Muscle of leg (tissue), 11 donors: ENCODE results near the gene HYKK. TPM values are rescaled to one million over a fixed set of nuclear protein-coding genes. Genes with fewer than 3 reads are reported as not detected.
"Not testable (repeated sequence)": the region's sequence is repeated elsewhere in the genome, so short reads cannot be mapped to it uniquely, and the experiment has no call there.

Source experiments
- DNase-seq: peaks from one replicate; pipeline ENCODE4 v3.0.0; 2013
- H3K27ac ChIP-seq: one replicate; pipeline ENCODE4 v1.5.1; 2013; ENCODE audit warnings: mild to moderate bottlenecking, low read length, control low read depth
- H3K27me3 ChIP-seq: one replicate; pipeline ENCODE4 v1.6.1; 2013; ENCODE audit warnings: low read length; ENCODE audit not compliant: control insufficient read depth, insufficient read depth
- H3K36me3 ChIP-seq: one replicate; pipeline ENCODE4 v1.6.1; 2013; ENCODE audit warnings: low read length; ENCODE audit not compliant: control insufficient read depth, insufficient read depth
- H3K4me1 ChIP-seq: one replicate; pipeline ENCODE4 v1.6.1; 2013; ENCODE audit warnings: low read length; ENCODE audit not compliant: control insufficient read depth, insufficient read depth
- H3K4me3 ChIP-seq: one replicate; pipeline ENCODE4 v1.5.1; 2013; ENCODE audit warnings: low read length, control low read depth
- H3K9me3 ChIP-seq: replicated peaks from 2 replicates; pipeline ENCODE4 v1.6.1; 2013; ENCODE audit warnings: low read depth, low read length; ENCODE audit not compliant: control insufficient read depth
- WGBS: methylation state at CpG from one replicate; pipeline ENCODE4 v1.1.5; 2013; ENCODE audit warnings: missing lambda C conversion rate; ENCODE audit not compliant: insufficient coverage; 5-methylcytosine and 5-hydroxymethylcytosine counted together
- polyA plus RNA-seq, 8 donors: library from polyadenylated mRNA; unstranded; fragments of 120-200 nt; gene quantifications; one replicate each; pipeline versions ENCODE4 v1.2.1 to v1.2.3, GENCODE V29; 2013; ENCODE audit warnings: inconsistent platforms in 1 of 8, low replicate concordance in 1 of 8; ENCODE audit not compliant: insufficient read length in 8 of 8, insufficient read depth in 1 of 8
- total RNA-seq: library from RNA; stranded (reverse); fragments of 120-200 nt; gene quantifications from one replicate; pipeline ENCODE4 v1.2.4, GENCODE V29; 2013

HYKK gene
- total and polyA plus RNA-seq, 9 donors = 1.2 to 4.0 (median 2.1) TPM

DNA sequence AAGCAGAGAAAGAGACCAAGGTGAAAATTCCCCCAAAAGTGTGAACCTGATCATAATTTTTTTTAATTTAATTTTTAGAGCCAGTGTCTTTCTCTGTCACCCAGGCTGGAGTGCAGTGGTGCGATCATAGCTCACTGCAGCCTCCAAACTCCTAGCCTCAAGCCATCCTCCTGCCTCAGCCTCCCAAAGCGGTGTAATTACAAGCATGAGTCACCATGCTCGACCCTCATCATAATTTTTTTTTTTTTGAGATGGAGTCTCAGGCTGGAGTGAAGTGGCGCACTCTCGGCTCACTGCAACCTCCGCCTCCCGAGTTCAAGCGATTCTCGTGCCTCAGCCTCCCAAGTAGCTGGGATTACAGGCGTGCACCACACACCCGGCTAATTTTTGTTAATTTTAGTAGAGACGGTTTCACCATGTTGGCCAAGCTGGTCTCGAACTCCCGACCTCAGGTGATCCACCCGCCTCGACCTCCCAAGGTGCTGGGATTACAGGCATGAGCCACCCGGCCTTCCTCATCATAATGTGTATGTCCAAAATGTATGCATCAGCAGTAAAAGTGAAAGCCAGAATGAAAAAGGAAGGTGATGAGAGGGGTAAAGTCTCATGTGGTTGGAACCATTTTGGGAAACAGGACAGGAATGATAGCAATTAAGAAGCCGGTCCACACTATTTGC lies 32.2 kb downstream of the HYKK start:
- not testable (repeated sequence) for H3K9me3 ChIP-seq, H3K27me3 ChIP-seq, DNase-seq
- 88% methylated on average over 12 of the region's 18 CpGs for WGBS
- Histone ChIP-seq H3K4me1 (peaks cover 11% of the 10 kb centered on the region), H3K27ac (peak overlapping the region; percentile 98), H3K4me3 (peak overlapping the region; percentile 87), H3K36me3 (peaks cover 14% of the 10 kb centered on the region)

DNA sequence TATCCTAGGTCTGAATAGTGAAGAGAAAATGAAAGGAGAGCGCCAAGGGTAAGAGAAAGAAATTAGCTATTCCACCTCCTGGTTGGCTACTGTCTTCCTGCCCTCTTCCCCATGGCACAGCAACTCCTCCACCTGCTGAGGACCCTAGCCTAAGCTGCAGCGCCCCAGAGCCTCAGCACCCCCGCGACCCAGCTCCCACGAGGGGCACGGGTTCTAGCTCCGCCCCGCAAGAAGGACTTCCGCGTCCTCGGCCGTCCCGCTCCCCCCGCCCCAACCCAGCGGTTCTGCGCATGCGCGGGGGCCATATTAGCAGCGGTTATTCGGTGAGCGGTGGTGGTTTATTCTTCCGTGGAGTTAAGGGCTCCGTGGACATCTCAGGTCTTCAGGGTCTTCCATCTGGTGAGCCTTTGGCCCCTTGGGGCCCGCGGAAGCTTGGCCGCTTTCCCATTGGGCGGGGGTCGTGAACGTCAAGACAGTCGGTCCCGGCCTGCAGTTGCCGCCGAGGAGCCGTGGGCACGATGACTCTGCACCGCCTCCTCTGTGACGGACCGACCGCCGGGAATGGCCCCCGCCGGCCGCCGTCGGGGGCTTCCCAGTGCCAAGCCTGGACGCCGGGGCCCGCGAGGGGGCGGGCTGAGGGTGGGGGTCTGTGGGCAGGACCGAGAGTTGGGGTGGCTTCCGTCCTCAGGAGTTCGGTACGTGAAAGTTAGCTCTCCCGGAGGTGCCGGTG lies 32.9 kb downstream of the HYKK start, which contains the start of gene PSMA4:
TSS of gene PSMA4 (plus strand) at position 304 of the 730 bp plus-strand sequence. CDS start 1,484 bp downstream, outside the sequence.
- WGBS = 0% methylated on average over 51 of the region's 56 CpGs
- H3K9me3 ChIP-seq = no peaks in the 10 kb centered on the region
- peak; percentile 96 for DNase-seq

DNA sequence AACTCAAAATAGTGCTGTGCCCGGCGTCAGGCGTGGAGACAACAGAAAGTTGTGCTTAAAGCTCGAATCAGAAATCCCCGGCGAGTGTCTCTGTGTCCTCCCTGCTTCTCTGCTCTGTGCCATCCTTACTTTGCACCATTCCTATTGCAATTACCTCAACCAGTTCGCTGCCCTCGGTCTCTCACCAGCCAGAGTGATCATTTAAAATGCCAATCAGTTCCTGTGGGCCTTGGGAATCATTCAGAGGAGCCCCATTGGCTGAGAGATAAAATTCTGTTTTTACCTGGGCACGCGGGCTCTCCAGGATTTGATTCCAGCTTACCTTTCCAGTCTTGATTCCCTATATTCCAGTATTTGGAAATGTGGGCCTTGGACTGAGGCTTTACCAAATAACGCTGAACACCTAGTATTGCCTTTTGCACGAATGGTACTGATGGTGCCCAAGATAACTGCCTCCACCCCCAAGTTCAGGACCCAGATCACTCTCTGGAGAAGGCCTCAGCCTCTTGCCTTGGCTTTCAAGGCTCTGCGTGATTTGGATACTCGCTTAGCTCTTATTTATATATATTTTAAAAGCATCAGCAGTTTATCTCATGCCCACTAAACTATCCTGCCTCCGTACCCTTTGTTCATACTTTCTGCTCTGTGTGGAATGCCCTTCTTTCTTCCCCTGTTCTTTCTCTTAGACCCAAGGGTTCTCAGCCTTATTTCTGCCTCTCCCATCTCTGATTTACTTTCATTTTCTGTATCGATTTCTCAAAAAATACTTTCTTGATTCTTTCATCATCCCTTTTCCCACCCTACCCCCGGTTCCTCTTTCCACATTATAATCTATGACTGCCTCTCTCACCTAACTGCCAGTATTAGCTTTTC lies 33.7 kb downstream of the HYKK start:
- Histone ChIP-seq H3K27ac (peak overlapping the region; percentile 98), H3K4me3 (peak overlapping the region; percentile 87), H3K9me3 (no peaks in the 10 kb centered on the region), H3K27me3 (no peaks in the 10 kb centered on the region), H3K36me3 (peaks cover 21% of the 10 kb centered on the region), H3K4me1 (peaks cover 11% of the 10 kb centered on the region)
- WGBS = 6% methylated on average over 11 of the region's 17 CpGs
- no peak for DNase-seq

More for the DNA sequence above, 32.9 kb downstream of the HYKK start, which contains the start of gene PSMA4:
- Histone ChIP-seq H3K36me3 (peaks cover 16% of the 10 kb centered on the region), H3K4me3 (peak within 1 kb of the TSS; percentile 87), H3K27me3 (no peaks in the 10 kb centered on the region), H3K27ac (peak within 1 kb of the TSS; percentile 98), H3K4me1 (peaks cover 11% of the 10 kb centered on the region)

DNA sequence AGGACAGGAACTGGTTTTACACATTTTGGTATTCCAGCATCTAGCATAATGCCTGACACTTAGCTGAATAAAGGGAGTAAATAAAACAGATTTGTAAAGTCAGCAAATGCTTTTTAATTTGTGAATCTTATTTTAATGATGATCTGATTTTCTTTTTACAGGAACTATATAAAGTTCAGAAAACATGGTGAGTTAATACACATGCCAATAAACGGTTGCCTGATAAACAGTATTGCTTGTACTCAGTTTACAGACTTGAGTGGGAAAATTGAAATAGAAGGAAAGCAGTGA lies 34.3 kb downstream of the HYKK start:
- DNase-seq = no peak
- H3K27me3 ChIP-seq = no peaks in the 10 kb centered on the region
- peaks cover 23% of the 10 kb centered on the region for H3K36me3 ChIP-seq
- WGBS = no CpG with 5 or more reads among the region's 1 CpG
- no peaks in the 10 kb centered on the region for H3K9me3 ChIP-seq
- H3K27ac ChIP-seq = no peak overlapping the region
- H3K4me3 ChIP-seq = peak overlapping the region; percentile 87
- peaks cover 11% of the 10 kb centered on the region for H3K4me1 ChIP-seq

DNA sequence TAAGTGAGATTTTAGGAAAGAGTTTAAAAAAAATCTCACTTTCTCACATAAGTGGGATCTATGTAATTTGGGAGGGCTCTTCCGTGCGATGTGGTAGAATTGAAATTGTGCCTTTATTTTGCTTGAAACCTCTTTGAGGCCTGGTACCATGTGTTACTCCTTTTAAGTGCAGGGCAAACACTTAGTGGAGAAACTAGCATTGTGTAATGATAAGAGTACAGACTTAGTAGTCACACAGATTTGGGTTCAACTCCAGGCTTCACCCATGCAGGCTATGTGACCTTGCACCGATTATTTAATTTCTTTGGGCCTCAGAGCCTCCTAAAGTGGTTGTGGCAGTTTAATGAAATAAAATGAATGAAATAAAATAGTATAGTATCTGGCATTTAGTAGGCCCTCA lies 35.3 kb downstream of the HYKK start:
- Histone ChIP-seq H3K4me3 (no peak overlapping the region), H3K36me3 (peaks cover 28% of the 10 kb centered on the region), H3K27me3 (no peaks in the 10 kb centered on the region), H3K27ac (no peak overlapping the region), H3K4me1 (peaks cover 9% of the 10 kb centered on the region), H3K9me3 (no peaks in the 10 kb centered on the region)
- DNase-seq = no peak
- WGBS = 100% methylated on average over 1 of the region's 3 CpGs

DNA sequence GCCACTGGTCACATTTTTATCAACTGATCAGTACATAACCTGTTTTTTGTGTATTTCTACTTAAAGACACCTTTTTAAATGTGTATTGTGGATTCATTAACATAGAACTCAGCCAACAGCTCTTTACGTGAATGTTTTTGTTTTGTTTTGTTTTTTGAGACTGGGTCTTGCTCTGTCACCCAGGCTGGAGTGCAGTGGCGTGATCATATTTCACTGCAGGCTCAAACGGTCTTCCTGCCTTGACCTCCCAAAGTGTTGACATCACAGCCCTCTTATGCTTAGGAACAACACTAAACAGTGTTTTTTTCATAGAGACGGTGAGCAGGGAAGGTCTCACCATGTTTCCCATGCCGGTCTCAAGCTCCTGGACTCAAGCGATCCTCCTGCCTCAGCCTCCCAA lies 42.8 kb downstream of the HYKK start:
- H3K4me1 ChIP-seq = no peaks in the 10 kb centered on the region
- 56% methylated on average over 4 of the region's 6 CpGs for WGBS
- no peak overlapping the region for H3K27ac ChIP-seq
- no peak for DNase-seq
- H3K4me3 ChIP-seq = no peak overlapping the region
- peaks cover 38% of the 10 kb centered on the region for H3K36me3 ChIP-seq
- H3K27me3 ChIP-seq = no peaks in the 10 kb centered on the region
- no peaks in the 10 kb centered on the region for H3K9me3 ChIP-seq

DNA sequence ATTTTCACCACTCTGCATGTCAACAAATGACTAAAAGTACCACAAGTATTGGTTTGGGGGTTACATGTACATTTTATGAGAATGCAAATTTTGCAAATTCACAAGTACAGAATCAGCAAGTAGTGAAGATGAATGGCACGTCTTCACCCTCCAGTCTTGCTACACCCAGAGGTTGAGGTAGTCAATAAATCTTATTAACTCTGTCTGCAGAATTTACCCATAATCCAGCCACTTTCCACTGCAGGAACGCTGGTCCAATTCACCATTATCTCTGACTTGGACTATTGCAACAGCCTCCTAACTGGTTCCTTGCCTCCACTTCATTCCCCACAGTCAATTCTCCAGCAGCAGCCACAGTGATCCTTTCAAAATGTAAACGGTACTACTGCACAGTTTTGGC lies 43.4 kb downstream of the HYKK start:
- WGBS = 60% methylated on average over 2 of the region's 3 CpGs
- H3K27ac ChIP-seq = no peak overlapping the region

DNA sequence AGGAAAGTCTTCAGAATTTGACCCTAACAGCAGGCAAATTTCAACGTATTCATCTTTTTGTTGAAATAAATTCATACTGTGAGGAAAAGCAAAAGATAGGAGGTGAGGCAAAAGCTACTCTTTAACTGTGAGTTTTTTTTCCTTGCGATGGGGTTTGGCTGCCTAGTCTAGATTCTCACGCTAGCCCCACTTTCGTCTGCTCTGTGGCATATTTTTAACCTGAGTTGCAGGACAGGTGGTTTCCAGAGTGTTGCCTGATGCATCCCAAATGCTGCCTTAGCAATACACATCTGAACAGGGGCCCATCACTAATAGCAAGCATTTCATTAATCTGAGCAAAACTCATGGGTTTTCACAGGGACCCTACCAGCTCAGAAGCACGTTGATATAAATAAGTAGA lies 44.5 kb downstream of the HYKK start:
- whole genome bisulfite sequencing = 68% methylated on average over 3 of the region's 5 CpGs
- no peak overlapping the region for H3K4me3 ChIP-seq
- no peaks in the 10 kb centered on the region for H3K9me3 ChIP-seq
- DNase-seq = no peak
- H3K4me1 ChIP-seq = no peaks in the 10 kb centered on the region
- no peaks in the 10 kb centered on the region for H3K27me3 ChIP-seq
- peaks cover 28% of the 10 kb centered on the region for H3K36me3 ChIP-seq
- H3K27ac ChIP-seq = no peak overlapping the region

More for the DNA sequence above, 43.4 kb downstream of the HYKK start:
- H3K4me1 ChIP-seq = no peaks in the 10 kb centered on the region
- peaks cover 34% of the 10 kb centered on the region for H3K36me3 ChIP-seq
- no peak for DNase-seq
- H3K9me3 ChIP-seq = no peaks in the 10 kb centered on the region
- H3K4me3 ChIP-seq = no peak overlapping the region
- no peaks in the 10 kb centered on the region for H3K27me3 ChIP-seq

DNA sequence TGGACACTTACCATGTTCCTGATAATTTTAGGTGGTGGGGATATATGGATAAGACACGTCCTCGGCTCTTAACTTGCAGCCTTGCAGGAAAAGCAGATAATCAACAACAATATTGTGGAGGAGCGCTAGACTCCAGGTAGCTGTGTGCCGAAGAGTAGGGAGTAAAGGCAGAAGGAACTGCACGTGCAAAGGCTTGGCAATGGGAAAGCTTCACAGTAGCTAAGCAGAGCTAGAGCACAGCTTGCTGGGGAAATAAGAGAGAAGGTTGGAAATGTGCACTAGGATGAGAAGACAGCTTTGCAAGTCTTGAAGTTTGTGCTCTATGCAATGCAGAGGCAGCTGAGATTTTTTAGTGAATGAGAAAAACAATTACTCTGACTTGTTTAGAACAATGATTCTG lies 45.2 kb downstream of the HYKK start:
- Histone ChIP-seq H3K4me1 (no peaks in the 10 kb centered on the region), H3K27ac (no peak overlapping the region), H3K4me3 (no peak overlapping the region), H3K36me3 (peaks cover 25% of the 10 kb centered on the region), H3K9me3 (no peaks in the 10 kb centered on the region), H3K27me3 (no peaks in the 10 kb centered on the region)
- WGBS = 55% methylated on average over 5 of the region's 5 CpGs
- no peak for DNase-seq

DNA sequence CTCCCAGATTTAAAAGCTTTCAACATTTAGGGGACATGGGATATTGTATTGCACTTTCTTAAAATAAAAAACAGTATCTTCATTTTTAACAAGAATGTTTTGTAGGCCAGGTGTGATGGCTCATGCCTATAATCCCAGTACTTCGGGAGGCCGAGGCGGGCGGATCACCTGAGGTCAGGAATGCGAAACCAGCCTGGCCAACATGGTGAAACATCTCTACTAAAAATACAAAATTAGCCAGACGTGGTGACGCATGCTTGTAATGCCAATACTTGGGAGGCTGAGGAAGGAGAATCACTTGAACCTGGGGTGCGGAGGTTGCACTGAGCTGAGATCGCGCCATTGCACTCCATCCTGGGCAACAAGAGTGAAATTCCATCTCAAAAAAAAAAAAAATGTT lies 52.8 kb downstream of the HYKK start:
- H3K27me3 ChIP-seq, DNase-seq, H3K9me3 ChIP-seq, H3K4me3 ChIP-seq, H3K27ac ChIP-seq, H3K36me3 ChIP-seq, H3K4me1 ChIP-seq: not testable (repeated sequence)
- 94% methylated on average over 8 of the region's 10 CpGs for WGBS
